AG04450 (cell line): Measurements from ENCODE around the gene COL21A1. TPM values are rescaled to one million over a fixed set of nuclear protein-coding genes. Genes with fewer than 3 reads are reported as not detected.

Source experiments
- CTCF ChIA-PET: fragments of 300-600, 350-600 bp; formaldehyde crosslinking; extraction: SDS; loops from one replicate; lab custom pipeline; 2022; ENCODE audit warnings: antibody characterized with exemption, inconsistent platforms; lab: Charles Lee
- POLR2A ChIA-PET: fragments of 350-600 bp; formaldehyde crosslinking; extraction: SDS; loops from one replicate; lab custom pipeline; 2021; ENCODE audit warnings: antibody characterized with exemption, inconsistent platforms; lab: Yijun Ruan, JAX
- DNase-seq: peaks from one replicate; pipeline ENCODE4 v3.0.0-alpha.2; 2011; ENCODE audit warnings: low read depth, low spot score
- H3K27ac ChIP-seq: one replicate; pipeline ENCODE4 v1.5.1; 2012; ENCODE audit warnings: low read depth, low read length, control low read depth
- H3K27me3 ChIP-seq: one replicate; pipeline ENCODE4 v1.6.0; 2012; ENCODE audit warnings: low read length; ENCODE audit not compliant: control insufficient read depth, insufficient read depth
- H3K4me3 ChIP-seq: 2 replicates; pipeline ENCODE4 v1.5.1; 2011; ENCODE audit warnings: mild to moderate bottlenecking, low read depth, low read length, control low read depth
- H3K9me3 ChIP-seq: 2 replicates; pipeline ENCODE4 v1.5.1; 2012; ENCODE audit warnings: low read length; ENCODE audit not compliant: control insufficient read depth, insufficient read depth
- polyA plus RNA-seq: library from polyadenylated mRNA; depleted of rRNA; stranded (reverse); fragments of >200 nt; gene quantifications from 2 replicates; pipeline ENCODE4 v1.2.3, GENCODE V29; 2011
- TF ChIP-seq, protein P1 (sequence below): IDR thresholded peaks from 2 replicates; pipeline ENCODE4 v1.5.1; 2011; ENCODE audit warnings: low read depth, low read length, control low read depth, inconsistent platforms

COL21A1 gene
- polyA plus RNA-seq, 1 experiment = 0.40 TPM

GRCh38 chr6:56214703-56215101 is 32.7 kb downstream of the COL21A1 start:
- TF ChIP-seq, protein P1, sequence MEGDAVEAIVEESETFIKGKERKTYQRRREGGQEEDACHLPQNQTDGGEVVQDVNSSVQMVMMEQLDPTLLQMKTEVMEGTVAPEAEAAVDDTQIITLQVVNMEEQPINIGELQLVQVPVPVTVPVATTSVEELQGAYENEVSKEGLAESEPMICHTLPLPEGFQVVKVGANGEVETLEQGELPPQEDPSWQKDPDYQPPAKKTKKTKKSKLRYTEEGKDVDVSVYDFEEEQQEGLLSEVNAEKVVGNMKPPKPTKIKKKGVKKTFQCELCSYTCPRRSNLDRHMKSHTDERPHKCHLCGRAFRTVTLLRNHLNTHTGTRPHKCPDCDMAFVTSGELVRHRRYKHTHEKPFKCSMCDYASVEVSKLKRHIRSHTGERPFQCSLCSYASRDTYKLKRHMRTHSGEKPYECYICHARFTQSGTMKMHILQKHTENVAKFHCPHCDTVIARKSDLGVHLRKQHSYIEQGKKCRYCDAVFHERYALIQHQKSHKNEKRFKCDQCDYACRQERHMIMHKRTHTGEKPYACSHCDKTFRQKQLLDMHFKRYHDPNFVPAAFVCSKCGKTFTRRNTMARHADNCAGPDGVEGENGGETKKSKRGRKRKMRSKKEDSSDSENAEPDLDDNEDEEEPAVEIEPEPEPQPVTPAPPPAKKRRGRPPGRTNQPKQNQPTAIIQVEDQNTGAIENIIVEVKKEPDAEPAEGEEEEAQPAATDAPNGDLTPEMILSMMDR = no peak
- Histone ChIP-seq H3K9me3 (no peaks in the 10 kb centered on the region), H3K4me3 (no peak overlapping the region), H3K27me3 (no peaks in the 10 kb centered on the region), H3K27ac (no peak overlapping the region)
- ChIA-PET CTCF (no interaction called here), POLR2A (no interaction called here)
- DNase-seq = no peak

GRCh38 chr6:56214041-56214702 is 33.2 kb downstream of the COL21A1 start:
- DNase-seq = no peak
- TF ChIP-seq, protein P1 = no peak
- Histone ChIP-seq H3K27ac (no peak overlapping the region), H3K4me3 (no peak overlapping the region), H3K9me3 (no peaks in the 10 kb centered on the region), H3K27me3 (no peaks in the 10 kb centered on the region)
- ChIA-PET POLR2A (no interaction called here), CTCF (no interaction called here)

DNA sequence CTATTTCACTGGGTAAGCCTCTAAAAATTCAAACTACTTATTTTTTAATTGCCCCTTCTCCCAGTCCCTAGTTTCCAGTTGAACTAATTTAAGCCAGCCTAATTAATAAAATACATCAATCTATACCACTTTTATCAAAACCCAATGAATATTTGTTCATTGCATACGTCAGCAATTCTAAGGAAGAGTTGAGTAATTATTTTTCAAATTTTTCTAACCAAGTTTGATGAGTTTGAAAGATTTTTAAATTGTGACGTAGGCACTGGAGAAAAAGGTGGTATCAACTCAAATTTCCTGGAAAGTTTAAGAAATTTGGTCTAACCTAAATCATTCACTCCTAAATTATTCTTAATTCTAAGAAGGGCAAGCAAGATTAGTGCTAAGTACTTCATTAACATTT is 35.7 kb downstream of the COL21A1 start:
- DNase-seq = no peak
- H3K4me3 ChIP-seq = no peak overlapping the region
- TF ChIP-seq, protein P1 = no peak
- no peak overlapping the region for H3K27ac ChIP-seq
- POLR2A ChIA-PET = no interaction called here
- H3K27me3 ChIP-seq = no peaks in the 10 kb centered on the region
- CTCF ChIA-PET = no interaction called here
- H3K9me3 ChIP-seq = no peaks in the 10 kb centered on the region

GRCh38 chr6:56204134-56204533 is 43.2 kb downstream of the COL21A1 start:
- ChIA-PET POLR2A (no interaction called here), CTCF (no interaction called here)
- Histone ChIP-seq H3K27ac (no peak overlapping the region), H3K27me3 (no peaks in the 10 kb centered on the region), H3K9me3 (no peaks in the 10 kb centered on the region), H3K4me3 (no peak overlapping the region)
- TF ChIP-seq, protein P1 = no peak
- DNase-seq = no peak

DNA sequence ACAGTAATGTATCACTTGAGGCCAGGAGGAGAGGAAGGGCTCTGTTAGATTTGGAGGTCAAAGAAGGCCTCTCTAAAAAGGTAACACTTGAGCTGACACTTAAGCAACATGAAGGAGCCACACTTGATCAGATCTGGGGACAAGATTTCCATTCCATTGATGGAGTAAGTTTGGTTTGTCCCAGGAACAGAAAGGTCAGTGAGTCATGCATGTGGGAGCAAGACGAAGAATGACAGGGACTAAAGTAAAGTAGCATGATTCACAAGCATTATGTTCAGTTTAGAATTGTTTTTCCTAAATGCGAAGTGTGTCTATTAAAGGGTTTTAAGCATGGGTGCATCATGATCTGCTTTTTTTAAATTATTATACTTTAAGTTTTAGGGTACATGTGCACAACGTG is 47.4 kb downstream of the COL21A1 start:
- TF ChIP-seq, protein P1 = no peak
- ChIA-PET CTCF (no interaction called here), POLR2A (no interaction called here)
- Histone ChIP-seq H3K27ac (no peak overlapping the region), H3K4me3 (no peak overlapping the region), H3K9me3 (no peaks in the 10 kb centered on the region), H3K27me3 (no peaks in the 10 kb centered on the region)
- DNase-seq = no peak
